ENCODE results near the gene CCDC88C. TPM values are rescaled to one million over a fixed set of nuclear protein-coding genes. Genes with fewer than 3 reads are reported as not detected.

The CCDC88C gene
- total and polyA plus RNA-seq, 2 experiments from 2014 or later: 23.6 to 60.7 TPM

- no peak overlapping the region for H3K27ac Mint-ChIP-seq
- peaks cover 14% of the 10 kb centered on the region for H3K4me1 Mint-ChIP-seq
- peaks cover 10% of the 10 kb centered on the region for H3K27me3 Mint-ChIP-seq (ENCODE audit: insufficient read depth, low read depth, poor library complexity)
- no peak overlapping the region for H3K4me2 ChIP-seq
- no peaks in the 10 kb centered on the region for H3K36me3 ChIP-seq (ENCODE audit: insufficient read depth)
- H3K27me3 ChIP-seq (ENCODE audit: insufficient read depth): no peaks in the 10 kb centered on the region
- H3K27ac ChIP-seq (ENCODE audit: low read depth): no peak overlapping the region
- H3K36me3 Mint-ChIP-seq (ENCODE audit: low read depth): peaks cover 23% of the 10 kb centered on the region
- H3K4me1 ChIP-seq (ENCODE audit: insufficient read depth): peaks cover 13% of the 10 kb centered on the region; the same call in 1 of the 2 replicates
- no peaks in the 10 kb centered on the region for H3F3A ChIP-seq (replicated peaks; ENCODE audit: low read depth)
- H2AFZ ChIP-seq: no peak overlapping the region
- TF ChIP-seq JUNB (IDR thresholded peaks at IDR 0.05; ENCODE audit: unreplicated experiment) (no peak), ZNF331 (CRISPR knock-in tag; IDR thresholded peaks at IDR 0.05; ENCODE audit: low read depth) (no peak), ETS1 (IDR thresholded peaks at IDR 0.05) (no peak), ZNF114 (CRISPR knock-in tag; IDR thresholded peaks at IDR 0.05) (no peak), CREB1 (CRISPR knock-in tag; IDR thresholded peaks at IDR 0.05; ENCODE audit: low read depth) (no peak), NANOG (IDR thresholded peaks at IDR 0.05; ENCODE audit: borderline replicate concordance) (no peak), CTCF (conservative IDR thresholded peaks at IDR 0.05; ENCODE audit: low read depth in 2 of 2) (no peak), POLR2AphosphoS5 (IDR thresholded peaks at IDR 0.05; ENCODE audit: low read depth) (no peak), EZH2 (IDR thresholded peaks at IDR 0.05; ENCODE audit: low read depth, unreplicated experiment) (no peak), REST (IDR thresholded peaks at IDR 0.05; ENCODE audit: unreplicated experiment) (no peak), ZNF462 (CRISPR knock-in tag; IDR thresholded peaks at IDR 0.05) (no peak)
- H4K20me1 ChIP-seq (replicated peaks; ENCODE audit: insufficient read depth): no peaks in the 10 kb centered on the region
- H3K4me3 Mint-ChIP-seq: no peak overlapping the region
- H3K9me3 Mint-ChIP-seq: peaks cover 24% of the 10 kb centered on the region
- no peak for ATAC-seq
- H3K9me2 ChIP-seq (ENCODE audit: insufficient read depth): peaks cover 5% of the 10 kb centered on the region; the same call in 1 of the 2 replicates
- no peak for DNase-seq (ENCODE audit: low spot score)
- no peak overlapping the region for H3K4me3 ChIP-seq
- H3K79me2 ChIP-seq (replicated peaks; ENCODE audit: insufficient read depth): no peaks in the 10 kb centered on the region
Measured at GRCh38 chr14:91232603-91233002, 185.0 kb downstream of the CCDC88C start.
